LHCN-M2 (cell line): ENCODE measurements around the gene PERCC1. TPM values are rescaled to one million over a fixed set of nuclear protein-coding genes. Genes with fewer than 3 reads are reported as not detected.

Experiments used
- DNase-seq: peaks from one replicate; pipeline ENCODE4 v3.0.0-alpha.2; 2012; ENCODE audit warnings: low read depth
- polyA plus RNA-seq: library from polyadenylated mRNA; unstranded; fragments of >200 nt; gene quantifications from one replicate; pipeline ENCODE4 v1.2.1, GENCODE V29; 2012; ENCODE audit warnings: missing spikeins
- total RNA-seq: library from RNA; depleted of rRNA; stranded (reverse); fragments of >200 nt; gene quantifications from 2 replicates; pipeline ENCODE4 v1.2.3, GENCODE V29; 2014; rRNA removed

Gene PERCC1
- total RNA-seq = not detected in 2 replicates
- polyA plus RNA-seq = not detected

DNA sequence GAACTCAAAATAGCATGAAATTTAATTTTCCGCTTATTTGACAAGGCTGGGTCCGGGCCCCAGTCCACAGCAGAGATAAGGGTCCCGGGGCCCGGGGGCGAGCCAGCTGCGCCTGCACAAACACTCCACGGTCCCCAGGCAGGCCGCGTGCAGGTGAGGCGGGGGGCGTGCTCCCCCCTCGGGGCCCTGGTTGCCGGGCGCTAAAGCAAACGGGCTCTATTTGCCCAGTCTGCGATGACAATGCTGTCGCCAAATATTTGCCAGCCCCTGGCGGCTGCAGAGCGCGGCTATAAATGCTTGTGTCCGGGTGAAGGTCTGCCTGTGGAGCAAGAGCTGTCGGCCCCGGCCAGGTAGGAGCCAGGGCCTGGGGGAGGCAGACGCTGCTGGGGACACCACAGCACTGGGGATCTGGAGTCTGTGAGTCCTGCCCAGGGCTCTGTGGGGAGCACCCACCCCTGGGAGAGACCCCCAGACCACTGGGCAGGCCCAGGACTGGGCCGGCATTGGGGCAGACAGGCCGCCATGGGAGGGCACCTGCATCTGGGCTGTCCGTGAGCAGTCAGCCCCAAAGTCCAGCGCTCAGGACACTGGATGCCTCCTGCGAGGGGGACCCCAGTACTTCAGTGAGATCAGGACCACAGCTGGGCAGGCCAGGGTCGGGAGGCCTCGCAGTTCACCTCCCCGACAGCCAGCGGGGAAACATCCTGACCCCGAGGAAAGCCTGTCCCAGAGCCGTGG is at the start of gene PERCC1:
Gene PERCC1, plus strand, starts transcription at position 320 of the 738 bp plus-strand sequence. CDS start 1,516 bp downstream, outside the sequence.
- no peak for DNase-seq

DNA sequence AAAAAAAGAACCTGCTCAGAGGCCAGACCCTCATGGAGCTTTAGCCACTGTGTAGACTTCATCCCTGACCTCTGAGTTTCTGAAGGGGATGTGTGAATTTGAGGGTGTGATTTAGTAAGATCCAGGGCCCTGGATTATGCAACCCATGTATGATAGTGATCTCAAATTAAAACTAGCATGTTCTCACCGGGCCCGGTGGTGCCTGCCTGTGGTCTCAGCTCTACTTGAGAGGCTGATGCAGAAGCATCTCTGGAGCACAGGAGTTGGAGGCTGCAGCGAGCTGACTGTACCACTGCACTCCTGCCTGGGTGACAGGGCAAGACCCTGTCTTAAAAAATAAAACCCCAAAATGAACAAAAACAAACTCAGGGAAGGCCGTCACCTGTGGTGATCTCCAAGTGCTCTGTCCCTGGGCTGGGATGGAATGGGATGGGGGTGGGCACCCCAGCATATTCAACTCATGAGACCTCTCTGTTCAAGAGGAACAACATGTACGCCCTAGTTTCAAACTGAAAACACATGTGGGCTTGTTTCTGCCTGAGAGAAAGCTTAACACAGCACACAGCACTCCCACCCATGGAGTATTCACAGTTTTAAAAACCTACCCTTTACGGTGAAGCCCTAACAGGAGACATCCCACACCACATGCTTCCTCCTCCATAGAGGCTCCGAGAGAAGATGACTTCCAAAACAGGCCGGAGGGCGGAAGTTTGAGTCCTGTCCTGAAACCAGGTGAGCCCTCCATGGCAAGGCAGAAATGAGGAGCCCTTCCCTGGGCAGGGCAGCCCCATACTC is 49.1 kb upstream of the PERCC1 start:
- no peak for DNase-seq

DNA sequence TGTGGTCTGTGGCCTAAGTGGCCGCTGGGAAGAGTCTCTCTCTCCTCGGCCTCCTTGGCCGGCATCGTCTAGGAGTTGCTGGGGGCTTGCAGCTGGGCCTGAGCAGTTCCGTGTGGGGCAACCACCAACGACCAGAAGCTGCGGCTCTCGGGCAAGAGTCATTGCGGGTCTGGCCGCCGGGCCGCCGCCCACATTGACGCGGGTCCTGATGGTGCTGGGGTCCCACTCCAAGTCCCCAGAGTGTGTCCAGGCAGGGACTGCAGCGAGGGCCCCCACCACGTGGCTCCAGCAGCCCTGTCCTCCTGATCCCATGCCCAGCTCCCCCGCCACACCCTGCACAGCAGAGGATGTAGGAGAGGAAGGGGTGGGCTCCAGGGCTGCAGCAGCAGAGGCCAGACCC is 47.3 kb upstream of the PERCC1 start:
- DNase-seq = no peak

DNA sequence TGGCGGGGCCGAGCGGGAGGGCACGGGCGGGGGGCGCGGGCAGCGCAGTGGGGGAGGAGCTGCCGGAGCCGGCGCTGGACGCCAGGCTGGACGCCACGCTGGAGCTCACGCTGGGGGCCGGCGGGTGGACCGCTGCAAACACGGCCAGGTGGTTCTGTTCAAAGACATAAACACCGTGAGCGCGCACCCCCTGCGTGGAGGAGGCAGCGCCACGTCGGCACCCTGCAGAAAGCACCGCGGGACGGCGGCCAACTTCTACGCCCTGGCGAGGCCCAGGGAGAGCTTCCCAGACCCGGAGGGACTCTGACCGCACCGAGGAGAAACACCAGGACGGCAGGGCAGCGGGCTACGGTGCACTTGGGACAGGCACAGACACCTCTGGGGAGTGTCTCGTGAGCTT is 45.6 kb upstream of the PERCC1 start:
- DNase-seq = no peak

DNA sequence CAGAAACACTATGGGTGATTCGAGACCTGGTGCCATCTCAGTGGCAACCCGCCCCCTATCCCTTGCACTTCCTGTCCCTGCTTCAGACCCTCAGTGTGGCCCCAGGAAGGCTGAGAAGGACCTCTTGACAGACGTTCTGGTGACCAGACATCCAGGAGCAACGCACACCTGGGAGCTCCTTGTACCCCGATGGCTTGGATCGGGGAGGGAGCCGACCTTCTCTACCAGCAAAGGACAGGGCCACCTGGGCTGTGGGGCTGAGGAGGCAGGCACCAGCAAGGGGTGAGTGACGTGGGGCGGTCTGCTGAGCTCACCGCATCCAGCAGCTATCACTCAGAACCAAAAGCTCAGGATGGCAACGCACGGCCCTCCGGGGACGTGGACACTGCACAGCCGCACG is 43.5 kb upstream of the PERCC1 start:
- no peak for DNase-seq

DNA sequence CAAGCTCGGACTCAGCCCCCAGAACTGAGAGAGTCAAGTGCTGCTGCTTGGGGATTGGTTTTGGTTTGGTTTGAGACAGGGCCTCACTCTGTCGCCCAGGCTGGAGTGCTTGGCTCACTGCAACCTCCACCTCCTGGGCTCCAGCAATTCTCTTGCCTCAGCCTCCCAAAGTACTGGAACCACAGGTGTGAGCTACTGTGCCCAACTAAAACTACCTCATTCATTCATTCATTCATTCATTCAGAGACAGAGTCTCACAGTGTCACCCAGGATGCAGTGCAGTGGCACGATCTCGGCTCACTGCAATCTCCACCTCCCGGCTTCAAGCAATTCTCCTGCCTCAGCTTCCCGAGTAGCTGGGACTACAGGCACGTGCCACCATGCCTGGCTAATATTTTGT is 41.1 kb upstream of the PERCC1 start:
- DNase-seq = no peak

DNA sequence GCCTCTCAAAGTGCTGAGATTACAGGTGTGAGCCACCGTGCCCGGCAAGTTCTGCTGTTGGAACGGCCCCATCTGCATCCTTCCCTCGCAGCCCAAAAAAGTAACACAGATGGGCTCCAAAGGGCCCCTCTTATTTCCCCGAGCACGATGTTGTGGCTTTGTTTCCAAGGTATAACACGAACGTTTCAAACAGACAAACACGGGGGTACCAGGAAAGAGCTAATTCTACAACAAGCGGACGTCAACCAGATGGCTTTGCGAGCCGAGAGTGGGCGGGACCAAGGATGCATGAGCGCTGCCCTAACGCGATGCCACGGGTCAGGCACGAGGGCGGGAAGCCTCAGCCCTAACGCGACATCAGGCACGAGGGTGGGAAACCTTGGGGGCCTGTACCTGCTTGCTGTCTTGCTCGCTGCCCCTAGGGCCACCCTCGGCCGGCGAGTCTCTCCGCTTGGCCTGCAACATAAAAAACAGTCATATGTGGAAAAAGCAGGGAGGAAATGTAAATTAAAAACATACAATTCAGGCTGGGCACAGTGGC is 40.6 kb upstream of the PERCC1 start:
- DNase-seq = no peak

DNA sequence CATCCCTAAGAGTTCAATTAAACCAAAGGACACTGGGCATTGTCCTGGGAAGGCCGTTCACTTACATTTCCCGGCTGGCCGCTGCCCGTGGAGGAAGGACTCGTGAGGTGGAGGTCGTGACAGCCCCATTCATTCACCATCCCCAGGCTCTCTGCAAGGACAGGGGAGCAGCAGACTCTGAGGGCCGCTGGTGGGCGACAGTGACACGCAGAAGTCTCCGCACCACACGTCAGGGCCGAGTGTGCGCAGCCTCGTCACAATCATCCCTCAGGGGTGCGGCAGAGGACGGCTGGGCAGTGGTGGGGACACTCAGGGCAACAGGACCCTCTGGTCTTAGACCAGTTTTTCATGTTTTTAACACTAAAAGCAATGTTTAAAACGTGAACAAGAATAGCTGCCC is 38.1 kb upstream of the PERCC1 start:
- DNase-seq = no peak

DNA sequence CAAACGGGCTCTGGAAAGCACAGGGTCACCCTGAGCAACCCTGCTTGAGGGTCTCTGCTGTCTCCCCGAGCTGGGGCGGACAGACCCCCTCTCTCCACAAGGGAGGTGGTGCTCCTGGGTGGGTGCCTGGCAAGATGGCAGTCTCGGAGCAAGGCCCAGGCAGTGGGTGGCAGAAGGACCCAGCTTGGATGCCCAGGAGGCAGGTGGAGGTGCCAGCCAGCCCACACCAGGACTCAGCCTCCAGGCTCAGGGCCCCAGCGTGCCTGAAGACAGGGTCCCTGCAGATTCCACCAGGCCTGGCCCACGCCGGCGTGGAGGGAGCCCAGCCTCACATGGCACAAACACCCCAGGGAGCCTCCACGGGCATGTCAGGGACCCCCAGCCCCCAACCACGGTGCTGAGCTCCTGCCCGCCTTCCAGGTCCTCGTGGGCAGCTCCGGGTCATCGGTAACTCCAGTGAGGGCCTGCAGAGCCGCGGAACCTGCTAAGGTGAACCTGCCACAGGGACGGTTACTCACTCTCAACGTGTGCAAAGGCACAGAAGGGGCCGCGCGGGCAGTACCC is 37.2 kb upstream of the PERCC1 start:
- DNase-seq = no peak

DNA sequence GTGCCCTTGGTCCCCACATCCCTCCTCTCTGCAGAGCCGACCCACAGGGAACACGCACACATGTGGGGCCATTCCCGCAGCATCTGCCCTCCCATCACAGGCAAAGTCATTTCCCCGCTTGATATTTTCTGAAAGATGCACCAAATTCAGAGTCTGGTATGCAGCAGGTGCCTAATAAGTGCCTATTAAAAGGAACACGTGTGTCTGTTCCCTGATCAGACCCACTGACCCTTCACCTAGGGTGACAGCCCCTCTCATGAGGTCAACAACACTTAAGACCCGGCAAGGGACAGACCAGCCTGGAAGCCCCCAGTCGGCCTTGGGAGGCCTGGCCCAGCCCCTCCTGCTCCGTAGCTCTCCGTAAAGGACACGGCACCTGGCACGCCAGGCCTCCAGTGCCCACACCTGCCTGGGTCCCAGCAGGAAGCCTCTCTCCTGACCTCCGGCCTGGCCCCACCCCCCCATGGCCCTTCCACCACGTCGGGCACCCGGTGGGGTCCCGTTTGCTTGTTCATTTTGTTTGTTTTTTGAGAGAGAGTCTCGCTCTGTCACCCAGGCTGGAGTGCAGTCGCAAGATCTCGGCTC is 36.4 kb upstream of the PERCC1 start:
- no peak for DNase-seq

DNA sequence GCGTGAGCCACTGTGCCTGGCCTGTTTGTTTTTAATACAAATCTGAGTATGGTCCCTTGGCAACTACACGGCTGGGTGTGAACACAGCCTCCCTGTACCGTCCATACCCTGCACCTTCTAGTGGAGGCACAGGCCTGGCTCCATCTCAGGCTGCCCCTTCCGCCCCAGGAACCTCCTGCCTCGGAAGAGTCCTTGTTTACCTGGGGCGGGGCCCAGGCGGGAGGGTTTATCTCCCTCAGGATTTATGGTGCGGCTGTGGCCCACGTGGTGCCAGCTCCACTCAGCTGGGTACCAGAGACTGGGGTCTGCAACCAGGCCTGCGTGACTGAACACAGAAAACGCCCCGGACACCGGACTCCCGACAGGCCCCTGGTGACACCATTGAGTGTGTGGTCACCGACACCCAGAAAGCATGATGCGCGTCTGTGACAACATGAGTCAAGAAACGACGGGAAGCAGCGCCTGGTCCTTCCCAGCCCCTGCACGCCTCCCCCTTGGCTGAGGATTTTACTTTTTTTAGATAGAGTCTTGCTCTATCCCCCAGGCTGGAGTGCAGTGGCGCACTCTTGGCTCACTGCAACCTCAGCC is 35.3 kb upstream of the PERCC1 start:
- no peak for DNase-seq

DNA sequence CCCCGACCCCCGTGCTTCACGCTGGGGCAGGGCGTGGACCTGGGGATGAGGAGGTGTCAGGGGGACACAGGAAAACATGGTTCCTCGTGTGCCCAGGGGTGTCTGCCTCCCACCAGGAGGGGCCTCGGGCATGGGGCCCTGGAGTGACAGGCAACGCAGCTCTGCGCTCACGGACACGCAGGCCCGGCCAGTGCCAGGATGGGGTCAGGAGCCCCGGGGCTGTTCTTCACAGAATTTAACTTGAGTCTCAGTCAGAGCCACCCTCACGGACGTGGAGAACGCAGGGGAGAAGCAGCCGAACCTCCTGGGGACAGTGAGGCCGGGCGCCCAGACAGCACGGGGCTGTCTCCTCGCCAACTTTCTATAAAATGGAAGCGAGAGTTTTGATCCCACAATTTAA is 33.1 kb upstream of the PERCC1 start:
- DNase-seq = no peak

DNA sequence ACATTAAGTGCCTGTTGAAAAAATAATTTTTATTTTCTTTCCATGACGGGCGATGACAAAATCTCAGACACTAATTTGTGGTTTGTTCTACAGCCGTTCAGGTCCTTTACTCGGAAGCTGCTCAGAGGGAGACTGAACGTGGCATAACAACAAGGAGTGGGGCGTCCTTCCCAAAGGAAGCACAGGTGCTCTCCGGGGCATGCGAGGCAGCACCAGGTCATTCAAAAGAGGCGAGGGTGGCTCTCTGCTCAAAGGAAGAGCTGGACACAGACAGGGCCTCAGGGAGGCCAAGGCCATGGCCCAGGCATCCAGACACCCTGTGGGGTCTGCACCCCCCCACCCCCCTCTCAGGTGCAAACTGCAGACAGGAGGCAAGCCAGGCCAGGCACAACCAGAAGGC is 32.5 kb upstream of the PERCC1 start:
- DNase-seq = no peak

DNA sequence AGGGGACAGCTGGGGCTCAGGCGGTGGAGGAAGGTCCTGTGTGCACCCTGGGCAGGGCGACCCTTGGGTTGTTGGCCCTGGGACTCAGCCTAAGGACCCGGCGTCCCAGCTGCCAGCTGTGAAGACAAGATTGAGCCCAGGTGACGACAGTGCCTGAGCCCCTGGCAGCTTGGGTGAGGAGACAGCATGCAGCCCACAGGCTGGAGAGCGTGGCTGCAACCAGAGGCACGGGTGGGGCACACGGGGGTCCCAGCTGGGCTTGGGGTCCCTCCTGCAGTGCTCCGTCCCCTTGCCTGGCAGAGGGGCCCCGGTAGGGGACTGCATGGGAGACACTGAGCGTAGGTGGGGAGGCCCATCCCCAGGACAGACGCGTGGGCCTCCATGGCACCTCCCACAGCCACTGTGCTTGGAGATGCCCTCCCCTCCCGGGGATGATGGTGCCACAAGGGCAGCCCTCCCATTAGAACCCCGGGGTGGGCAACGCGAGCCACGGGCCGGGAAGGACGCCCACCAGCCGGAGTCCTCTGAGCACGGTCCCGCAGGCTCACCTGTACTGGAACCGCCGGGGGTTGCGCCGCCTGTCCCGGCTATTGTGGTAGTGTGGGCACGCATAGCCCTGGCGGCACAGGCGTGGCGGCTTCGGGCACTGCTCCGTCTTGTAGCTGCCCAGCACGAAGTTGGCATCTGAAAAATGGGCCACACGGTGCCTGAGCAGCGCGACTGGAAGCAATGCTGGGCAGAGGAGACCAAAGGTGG is 31.9 kb upstream of the PERCC1 start:
- no peak for DNase-seq

DNA sequence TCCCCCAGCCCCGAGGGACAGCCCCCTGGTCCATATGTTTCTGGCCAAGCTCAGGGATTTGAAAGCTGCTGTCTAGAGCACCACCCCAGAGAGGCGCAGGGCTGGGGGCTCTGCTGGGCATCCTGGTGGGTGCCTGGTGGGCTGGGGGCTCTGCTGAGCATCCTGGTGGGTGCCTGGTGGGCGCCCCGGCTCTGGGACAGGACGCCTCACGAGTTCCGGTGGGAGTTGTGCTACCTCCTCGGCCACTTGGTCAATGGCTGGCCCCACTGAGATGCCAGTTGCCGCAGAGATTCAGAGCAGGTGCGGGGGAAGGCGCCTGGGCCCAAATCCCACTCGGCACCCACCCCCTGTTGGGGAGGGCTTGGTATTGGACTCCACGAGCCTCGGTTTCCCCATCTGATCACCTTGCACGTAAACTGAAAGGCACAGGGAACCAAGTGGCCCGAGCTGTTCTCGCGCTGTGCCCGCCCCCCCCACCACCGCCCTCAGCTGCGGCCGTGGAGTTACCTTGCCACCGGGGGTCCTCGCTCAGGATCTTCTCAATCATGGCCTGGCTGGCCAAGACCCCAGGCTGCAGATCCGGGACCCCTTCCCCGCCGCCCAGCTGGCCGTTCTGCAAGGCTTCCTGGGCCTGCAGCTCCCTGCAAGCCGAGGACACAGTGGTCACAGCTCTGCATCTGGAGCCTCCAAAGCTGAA is 29.7 kb upstream of the PERCC1 start:
- DNase-seq = no peak

DNA sequence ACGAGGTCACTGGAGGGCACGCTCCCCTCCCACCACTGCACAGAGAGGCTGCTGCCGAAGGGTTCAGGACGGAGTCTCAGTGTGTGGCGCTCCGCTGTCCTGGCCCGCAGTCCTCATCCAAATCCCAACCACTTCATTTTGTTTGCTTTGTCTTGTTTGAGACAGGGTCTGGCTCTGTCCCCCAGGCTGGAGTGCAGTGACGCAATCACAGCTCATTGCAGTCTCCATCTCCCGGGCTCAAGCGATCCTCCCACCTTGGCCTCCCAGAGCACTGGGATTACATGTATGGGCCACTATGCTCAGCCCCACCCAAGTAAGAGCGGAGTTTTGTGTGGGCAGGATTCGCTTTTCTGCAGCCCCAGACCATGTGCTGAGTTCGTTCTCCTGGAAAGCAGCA is 29.1 kb upstream of the PERCC1 start:
- DNase-seq = no peak

DNA sequence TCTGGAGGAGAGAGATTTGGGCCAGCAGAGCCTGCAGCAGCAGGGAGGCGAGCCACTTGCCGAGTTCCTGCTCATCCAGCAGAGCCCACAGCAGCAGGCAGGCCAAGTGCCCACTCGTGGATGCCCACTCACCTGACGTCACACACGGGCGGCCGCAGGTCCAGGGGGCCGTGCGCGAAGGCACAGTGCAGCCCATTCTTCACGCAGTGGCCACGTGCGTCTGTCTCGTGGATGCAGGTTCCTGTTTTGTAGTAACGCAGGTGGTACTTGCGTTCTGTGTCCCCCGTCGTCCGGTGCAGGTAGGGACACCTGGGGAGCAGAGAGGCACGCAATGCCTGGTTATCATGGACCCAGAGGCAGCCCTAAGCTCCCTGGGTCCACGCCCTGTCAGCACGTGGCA is 27.8 kb upstream of the PERCC1 start:
- DNase-seq = no peak

DNA sequence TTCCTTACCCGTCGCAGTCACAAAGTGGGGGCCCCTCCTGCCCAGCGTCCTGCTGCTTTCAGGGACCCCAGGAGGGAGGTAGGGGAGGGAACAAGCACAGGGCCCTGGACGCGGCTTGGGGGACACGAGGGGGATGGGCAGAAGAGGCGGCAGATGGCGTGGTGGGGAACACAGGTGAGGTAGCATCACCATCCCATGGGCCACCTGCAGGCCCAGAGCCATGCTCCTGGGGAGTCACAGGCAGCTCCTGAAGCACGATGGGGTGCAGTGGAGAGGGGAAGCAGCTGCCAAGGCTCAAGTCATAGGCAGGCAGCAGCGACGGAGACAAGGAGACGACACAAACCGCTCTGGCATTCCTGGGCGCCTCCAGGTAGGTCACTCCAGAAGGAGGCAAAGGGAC is 27.1 kb upstream of the PERCC1 start:
- no peak for DNase-seq

DNA sequence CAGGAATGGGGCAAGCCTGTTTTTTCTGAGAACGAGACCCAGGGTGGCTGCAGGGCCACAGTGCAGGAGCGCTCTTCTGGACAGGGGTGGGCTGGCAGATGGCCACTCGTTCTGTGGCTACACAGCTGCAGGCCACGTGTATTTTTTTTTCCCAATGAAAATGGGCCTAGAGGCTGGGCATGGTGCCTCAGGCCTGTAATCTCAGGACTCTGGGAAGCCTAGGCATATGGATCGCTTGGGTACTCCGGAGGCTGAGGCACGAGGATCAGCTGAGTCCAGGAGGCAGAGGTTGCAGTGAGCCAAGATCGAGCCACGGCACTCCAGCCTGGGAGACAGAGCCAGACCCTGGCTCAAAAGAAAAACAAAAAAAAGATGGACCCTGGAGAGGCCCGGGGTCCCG is 23.1 kb upstream of the PERCC1 start:
- peak; percentile 18 for DNase-seq

DNA sequence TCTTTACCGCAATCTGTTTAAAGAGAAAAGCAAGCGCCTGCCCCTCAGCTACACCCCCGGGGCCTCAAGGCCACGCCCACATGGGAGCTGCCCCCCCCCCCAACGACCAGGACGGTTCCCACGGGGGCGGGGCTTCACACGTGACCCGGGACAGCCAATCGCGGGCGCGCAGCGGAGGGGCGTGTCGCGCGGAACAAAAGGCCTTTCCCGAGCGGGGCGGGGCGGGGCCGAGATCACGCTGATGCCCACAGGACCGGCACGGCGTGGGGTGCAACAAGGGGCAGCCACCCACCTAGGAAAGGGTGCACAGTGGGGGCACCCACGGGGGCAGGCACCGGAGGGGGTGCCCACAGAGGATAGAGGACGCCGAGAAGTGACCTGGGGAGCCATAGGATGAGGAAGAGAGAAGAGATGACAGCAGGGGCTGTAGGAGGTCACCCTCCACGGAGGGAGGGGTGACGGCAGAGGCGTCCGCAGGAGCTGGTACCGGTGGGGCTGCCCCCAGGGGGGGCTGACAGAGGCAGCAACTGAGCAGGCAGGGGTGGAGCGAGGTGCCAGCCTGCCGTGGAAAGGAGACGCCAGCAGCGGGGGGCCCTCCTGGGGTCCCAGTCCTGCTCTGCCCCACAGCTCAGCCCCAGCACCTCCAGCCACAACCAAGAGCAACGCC is 22.6 kb upstream of the PERCC1 start:
- DNase-seq = peak; percentile 81
